ENCODE results near the gene EIF4G3.
"Not testable (repeated sequence)": the region's sequence is repeated elsewhere in the genome, so short reads cannot be mapped to it uniquely, and the experiment has no call there.

- not testable (repeated sequence) for TF ChIP-seq CTCF (IDR thresholded peaks at IDR 0.05 in 4 of 5, conservative IDR thresholded peaks at IDR 0.05 in 1 of 5); POLR2A (IDR thresholded peaks at IDR 0.05)
Observed at GRCh38 chr1:21091053-21091690, 85.5 kb downstream of the EIF4G3 start.

Data from gastrocnemius medialis (tissue), 4 donors.